NCI-H2081 (cell line): Measurements from ENCODE around the gene BACH1.
A peak's percentile ranks its signal among the peaks of the same experiment; 100 is the strongest.
"Not testable (repeated sequence)": the region's sequence is repeated elsewhere in the genome, so short reads cannot be mapped to it uniquely, and the experiment has no call there.

ENCODE experiments used
- DNase-seq, 2 experiments: peaks; one replicate each; lab custom pipeline; 2025; lab: John Stamatoyannopoulos, UW

Gene BACH1

DNA sequence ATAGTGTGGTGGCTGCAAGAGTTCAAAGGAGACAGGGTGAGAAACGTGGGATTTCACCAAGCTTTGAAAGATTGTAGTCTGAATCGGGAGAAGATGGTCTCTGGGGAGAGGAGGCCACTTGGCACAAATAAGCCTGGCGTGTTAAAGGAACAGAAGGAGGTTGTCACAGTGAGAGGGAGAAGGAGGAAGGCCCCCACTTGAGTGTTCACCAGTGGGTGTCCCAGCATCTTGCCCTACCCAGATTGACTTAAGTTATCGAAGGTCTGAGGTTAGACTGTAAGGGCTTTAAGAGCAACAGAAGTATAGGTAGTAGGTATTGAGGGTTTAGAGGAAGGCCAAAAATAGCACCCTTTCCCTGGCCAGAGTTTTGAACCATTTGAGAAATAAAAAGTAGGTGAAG is 48.0 kb downstream of the BACH1 start:
- DNase-seq, result no peak

DNA sequence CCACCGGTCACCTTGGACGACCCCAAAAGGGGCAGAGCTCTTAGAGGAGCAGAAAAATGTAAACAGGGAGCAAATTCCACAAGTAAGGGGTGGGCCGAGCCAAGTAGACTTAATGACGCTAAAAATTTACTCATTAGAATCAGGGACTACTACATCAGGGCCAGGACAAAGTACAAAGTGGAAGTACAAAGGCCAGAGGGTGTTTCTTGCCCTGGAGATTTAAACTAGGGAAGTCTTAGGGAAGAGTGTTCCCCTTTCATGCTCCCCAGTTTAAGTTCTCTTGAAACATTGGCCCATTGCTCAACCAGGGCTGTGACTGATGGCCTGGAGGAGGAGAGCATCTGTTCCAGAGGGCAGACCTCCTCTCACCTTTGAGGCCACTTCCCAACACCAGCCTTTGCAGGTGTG is 48.6 kb downstream of the BACH1 start:
- DNase-seq, result no peak

DNA sequence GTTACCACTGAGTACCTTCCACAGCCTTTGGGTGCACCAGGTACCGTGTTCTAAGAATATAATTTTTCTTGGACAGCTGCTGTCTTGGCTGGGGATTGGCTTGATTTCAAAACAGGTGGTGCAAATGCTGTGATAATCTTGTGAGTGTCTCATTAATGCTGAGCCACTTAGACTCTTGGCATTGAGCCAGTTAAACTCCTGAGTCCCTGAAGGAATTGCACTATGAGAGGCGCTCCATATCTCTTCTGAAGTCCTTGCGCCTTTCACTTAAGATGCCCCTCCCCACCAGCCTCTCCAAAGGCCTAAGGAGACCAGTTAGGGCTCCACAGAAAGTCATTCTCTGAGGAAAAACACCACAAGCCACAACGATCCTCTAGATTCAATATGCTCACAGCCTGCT is 51.0 kb downstream of the BACH1 start:
- DNase-seq, result no peak

DNA sequence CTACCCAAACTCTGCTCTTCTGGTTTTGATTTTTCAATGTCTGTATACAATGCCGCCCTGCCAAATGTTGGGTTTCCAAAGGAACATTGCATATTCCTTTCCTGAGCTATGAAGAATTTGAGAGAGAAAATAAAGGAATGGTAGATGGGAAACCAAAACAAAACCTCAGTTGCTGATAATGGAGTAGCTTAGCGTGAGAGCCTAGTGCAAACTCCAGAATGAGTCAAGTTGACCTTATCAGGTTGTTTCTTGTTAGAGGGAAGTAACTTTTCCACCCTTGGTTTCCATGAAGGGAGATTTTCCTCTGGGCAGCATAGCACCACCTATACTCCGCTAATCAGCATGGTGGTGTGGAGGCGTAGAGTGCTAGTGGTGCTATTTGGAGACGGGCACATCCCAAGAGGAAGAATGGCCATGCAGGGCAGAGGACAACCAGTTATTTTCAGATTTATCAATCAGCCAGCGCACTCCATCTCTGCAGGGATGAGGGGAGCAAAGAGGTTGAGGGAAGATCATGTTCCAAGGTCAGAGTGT is 51.6 kb downstream of the BACH1 start:
- no peak for DNase-seq

DNA sequence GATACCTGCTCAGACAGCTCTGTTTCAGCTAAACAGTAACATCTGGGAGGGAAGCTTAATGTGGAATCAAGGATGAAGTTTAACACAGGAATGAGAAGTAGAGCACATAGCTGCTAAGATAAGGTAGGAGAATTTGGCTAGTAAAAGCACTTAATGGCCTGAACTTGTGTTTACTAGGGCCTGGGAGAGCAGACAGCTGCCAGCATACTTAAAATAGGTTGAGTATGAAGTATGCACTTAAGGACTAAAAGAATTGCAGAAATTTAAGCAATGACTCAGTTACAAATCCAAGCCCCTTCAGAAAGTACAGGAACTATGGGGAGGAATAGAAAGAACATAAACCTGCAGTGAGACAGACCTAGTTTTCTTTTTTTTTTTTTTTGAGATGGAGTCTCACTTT is 53.0 kb downstream of the BACH1 start:
- DNase-seq, result no peak

DNA sequence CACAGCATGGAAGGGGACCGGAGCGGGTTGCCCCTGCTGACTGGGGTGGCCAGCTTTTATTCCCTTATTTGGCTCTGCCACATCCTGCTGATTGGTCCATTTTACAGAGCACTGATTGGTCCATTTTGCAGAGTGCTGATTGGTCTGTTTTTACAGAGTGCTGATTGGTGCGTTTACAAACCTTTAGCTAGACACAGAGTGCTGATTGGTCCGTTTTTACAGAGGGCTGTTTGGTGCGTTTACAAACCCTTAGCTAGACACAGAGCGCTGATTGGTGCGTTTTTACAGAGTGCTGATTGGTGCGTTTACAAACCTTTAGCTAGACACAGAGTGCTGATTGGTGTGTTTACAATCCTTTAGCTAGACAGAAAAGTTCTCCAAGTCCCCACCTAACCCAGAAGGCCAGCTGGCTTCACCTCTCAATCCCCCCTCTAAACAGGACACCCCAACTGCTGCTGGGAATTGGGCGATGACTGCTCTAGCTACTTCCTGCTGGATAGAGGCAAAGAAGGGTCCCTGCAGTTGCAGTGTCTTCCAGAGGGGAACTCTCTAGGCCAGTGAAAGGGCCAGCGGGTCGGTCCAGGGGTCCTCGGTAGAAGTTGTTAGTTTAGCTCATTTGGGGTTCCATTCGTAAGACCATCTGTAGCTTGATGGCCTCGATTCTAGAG is 56.5 kb downstream of the BACH1 start:
- DNase-seq, result not testable (repeated sequence)

DNA sequence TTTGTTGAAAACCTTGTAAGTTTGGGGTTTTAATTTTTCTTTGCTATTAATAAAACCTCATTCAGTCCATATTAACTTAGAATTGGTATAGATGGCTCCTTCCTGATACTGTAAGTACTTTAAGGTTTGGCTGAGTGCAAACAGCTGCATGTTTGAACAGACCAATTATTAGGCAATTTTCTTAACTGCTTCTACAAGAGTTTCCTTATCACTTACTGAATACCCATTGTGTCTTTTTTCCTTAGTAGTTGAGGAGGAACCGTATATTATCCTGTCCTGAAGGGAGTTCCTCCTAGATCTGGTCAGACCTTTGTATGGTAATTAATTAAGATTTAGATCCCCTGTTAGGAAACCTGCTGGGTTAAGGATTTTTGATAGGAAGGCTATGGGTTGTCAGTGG is 57.6 kb downstream of the BACH1 start:
- not testable (repeated sequence) for DNase-seq

DNA sequence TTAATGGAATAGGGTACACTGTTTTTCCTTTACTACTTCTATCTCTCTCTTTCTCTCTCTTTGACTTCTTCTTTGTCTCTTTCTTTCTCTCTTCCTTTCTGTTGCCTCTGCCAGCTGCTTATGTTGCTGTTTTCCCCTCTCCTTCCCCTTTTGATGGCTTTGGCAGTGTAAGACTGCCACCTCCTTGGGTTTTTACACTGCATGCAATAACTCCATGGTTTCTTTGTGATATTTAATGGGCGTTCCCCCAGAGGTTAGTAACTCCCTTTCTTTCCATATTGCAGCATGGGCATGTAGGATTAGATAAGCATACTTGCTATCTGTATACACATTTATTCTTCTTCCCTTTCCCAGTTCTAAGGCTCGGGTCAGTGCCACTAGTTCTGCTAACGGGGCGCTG is 58.1 kb downstream of the BACH1 start:
- not testable (repeated sequence) for DNase-seq

DNA sequence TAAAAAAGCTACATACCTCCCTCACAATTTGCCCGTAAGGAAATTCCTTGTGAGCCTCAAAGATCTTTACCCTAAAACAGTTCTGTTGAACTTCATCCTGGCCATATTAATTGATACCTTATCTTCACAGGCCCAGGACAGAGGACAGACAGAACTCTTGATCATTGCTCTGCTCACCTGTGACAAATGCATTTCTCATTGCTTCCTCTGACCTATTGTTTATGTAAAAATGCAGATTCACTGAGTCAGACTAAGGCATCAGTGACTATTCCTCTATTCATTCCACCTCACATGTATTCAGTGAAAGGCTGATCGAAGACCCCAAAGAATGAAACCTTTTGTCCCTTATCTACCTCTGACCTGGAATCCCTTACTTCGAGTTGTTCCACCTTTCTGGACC is 61.0 kb downstream of the BACH1 start:
- no peak for DNase-seq

DNA sequence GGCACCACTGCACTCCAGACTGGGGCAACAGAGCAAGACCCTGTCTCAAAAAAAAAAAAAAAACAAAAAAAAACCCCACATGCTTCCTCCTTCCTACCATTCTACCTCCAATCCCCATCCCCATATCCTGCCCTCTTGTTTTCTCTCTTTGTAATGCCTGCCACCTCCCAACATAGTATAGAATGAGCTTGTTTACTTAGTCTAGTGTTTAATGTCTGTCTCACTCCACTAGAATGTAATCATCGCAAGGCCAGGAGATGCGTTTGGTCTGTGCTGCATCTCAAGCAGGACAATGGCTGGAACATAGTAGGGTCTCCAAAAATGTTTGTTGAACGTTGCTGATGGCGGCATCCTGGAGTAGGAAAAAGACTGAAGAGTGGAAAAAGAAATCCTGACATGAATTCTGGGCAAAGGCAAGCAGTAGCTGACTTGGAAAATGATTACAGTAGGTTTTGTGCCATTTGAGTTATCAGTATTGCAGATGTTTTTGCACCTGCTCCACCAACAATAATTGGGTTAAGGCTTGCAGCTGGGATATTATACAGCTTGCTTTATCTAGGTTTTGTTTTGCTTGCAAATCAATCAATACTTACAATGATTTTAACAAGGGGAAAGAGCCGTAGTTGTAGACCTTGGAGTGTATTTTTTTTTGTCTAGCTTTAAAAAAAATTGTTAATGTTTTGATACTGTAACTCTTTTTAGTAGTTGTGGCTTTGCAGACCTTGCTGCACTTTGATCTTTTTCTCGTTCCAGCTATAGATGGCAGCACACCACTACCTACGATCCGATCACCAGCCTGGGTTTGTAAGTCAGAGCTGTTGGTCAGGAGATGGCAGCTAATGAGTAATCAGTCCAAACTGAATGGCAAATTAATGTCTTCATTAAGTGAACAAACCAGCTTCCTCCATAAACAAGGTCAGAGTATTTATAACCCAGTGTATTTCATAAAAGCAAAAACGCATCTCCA is 62.4 kb downstream of the BACH1 start:
- peak in 1 of 2 experiments; percentile 9 for DNase-seq

DNA sequence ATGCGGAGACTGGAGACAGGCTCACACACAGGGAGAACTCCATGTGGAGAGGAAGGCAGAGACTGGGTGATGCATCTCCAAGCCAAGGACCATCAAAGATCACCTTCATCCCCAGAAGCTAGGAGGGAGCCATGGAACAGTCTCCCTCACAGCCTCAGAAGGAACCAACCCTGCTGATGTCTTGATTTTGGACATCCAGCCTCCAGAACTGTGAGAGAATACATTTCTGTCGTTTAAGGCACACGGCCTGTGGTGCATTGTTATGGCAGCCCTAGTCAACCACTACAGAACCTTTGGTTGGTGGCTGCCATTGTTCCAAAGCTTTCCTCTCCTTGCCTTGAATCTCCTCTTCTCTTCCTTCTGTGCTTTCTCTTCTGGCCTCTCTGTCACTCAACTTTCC is 64.0 kb downstream of the BACH1 start:
- DNase-seq, result no peak

DNA sequence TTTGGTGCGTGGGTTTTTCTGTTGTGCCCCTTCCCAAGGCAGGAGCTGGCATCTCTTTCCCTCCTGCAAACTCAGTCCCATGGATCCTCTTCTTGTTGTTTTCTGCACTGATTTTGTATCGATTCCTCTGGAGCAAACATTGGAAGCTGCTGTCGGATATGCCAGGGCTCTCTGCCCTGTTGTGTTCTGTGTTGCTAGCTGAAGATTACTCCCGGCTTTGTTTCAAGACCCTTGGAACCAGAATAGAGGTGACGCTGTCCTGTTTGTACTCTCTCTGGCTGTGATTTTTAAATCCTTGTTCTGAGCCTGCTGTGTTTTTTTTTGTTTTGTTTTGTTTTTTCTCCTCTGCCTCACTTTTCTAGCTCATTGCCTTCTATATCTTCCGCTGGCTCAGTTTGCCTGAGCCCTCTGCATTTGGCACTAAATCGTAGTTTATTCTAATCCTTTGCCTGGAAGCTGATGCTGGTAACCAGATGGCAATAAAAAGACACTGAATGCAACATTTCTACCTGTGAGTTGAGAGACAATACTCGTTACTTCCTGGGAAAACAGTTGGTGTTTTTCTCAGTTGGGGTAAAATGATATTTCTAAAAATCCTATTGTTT is 67.0 kb downstream of the BACH1 start:
- DNase-seq, result no peak

DNA sequence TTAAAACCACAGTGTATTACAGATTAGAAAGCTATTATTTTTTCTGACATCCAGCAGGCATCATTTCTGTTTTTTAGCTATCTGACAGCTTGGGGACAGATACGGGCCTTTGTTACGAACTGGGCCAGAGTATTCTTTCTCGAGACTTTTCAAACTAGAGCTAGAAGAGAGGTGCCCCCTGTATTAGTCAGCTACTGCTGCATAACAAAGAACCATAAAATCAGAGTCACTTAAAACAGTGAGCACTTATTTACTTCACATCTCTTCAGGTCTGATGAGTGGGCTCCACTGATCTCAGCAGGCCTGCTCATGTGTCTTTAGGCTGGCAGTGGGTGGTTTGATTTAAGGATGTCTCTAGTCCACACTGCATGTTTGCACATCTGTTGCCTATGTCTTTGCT is 67.8 kb downstream of the BACH1 start:
- no peak for DNase-seq

DNA sequence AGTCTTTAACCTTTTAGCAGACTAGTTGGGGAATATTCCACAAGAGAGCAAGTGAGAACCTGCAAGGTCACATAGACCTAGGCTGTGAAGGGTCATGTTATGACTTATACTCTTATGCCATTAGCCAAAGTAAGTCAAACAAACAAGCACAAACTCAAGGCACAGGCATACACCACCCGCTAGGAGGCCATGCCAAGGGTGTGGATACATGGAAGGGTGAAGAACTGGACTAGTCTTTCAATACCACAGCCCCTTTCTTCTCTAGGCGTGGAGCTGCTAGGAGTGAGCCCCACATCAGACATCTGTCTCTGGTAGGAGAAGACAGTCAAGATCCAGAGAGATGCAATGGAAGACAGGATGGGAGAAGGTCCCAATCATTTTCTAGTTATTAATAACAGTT is 68.6 kb downstream of the BACH1 start:
- no peak for DNase-seq

DNA sequence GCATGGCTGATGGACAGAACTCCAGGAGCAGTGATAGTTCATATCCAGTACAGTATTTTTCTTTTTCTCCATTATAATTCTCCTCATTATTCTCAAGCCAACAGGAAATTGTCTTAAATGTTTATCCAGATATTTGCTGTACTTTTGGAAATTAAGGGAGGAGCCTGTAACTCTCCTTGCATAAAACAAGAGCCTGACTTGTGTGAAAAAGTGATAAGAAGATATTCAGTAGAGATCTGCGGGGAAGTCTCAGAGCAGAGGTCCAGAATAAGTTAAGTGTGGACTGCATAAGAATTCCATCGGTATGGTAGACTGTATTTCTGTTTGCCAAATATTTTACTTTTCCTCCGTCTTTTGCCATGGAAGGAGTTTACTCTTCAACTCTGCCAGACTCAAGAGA is 70.2 kb downstream of the BACH1 start:
- no peak for DNase-seq

DNA sequence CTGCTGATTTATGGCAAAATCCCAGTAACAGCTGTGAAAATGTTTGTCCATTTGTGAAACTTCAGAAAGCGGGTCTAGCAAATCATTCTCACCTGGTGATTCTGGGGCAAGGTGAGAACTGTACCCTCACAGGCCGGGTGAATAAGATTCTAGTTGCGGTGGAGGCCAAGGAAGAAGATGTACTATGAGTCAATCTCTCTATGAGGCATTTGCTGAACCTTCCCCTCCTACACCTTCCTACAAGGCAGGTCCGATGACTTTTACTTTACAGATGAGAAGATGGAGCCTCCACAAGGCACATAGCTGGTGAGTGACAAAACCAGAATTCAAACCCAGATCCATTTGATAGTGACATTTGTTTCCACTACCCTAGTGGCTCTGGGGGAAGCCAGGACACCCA is 72.7 kb downstream of the BACH1 start:
- DNase-seq, result no peak

DNA sequence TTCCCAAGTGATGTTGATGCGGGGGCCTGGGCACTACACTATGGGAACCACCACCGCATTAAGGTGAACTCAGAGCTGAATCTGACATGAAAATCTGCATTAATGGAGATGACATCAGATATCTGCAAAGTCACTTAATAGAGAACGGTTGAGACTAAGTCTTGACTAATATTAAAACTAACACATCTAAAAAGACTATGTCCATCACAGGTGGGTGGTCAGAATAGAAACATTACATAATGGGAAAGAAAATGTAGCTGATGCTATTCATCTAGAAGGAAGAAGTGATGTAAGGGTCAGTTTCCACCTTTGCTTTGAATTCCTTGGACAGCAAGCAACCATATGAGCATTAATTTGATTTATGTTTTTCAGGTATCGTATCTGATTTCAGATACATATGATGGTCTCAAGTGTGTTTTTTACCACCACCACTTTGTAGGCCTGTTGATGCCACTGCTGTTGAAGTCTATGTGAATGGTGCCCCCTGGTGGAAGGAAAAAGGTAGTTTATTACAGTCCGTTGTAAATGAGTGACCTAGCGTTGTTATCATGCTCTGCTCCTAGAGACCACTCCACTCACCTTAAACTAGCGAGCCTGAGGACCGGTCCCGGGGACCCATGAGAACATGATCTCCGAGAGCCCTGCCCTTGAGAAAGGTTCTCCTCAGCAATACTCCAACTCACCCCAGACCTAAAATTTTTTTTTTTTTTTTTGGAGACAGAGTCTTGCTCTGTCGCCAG is 73.5 kb downstream of the BACH1 start:
- peak; percentile 49 to 59 for DNase-seq

DNA sequence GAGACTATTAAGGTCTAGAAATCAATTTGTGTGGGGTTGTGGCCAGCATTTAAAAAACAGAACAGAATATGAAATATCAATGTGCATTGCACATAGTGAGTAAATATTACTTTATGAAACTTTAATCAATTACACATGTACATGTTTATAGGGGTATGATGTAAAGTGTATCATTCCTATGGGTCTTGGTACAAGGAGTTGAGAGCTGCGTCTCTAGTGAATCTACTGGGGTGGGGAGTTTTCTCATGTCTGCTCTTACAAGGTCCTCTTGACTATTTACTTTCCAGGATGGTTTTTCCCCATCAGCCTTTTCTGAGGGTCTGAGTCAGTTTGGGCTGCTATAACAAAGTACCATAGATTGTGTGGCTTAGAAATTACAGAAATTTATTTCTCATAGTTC is 75.8 kb downstream of the BACH1 start:
- DNase-seq, result no peak

DNA sequence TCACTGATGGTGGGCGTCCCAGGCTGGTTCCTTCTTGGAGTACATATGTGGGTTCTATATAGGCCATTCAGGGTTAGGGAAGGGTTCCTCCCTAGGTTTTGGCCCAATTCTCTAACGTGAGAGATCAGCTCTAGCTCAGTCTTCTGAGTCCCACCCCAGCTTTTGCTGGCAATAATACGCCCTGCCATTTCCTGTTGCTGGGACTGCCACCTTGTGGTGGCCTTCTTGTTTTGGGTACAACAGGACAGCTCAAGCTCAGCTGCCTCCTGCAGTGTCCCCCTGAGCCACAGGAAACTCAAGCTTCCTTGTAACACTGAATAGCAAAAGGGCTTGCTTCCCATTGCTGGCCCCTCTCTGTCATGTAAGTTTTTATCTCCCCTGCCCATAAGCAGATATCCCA is 77.8 kb downstream of the BACH1 start:
- no peak for DNase-seq

DNA sequence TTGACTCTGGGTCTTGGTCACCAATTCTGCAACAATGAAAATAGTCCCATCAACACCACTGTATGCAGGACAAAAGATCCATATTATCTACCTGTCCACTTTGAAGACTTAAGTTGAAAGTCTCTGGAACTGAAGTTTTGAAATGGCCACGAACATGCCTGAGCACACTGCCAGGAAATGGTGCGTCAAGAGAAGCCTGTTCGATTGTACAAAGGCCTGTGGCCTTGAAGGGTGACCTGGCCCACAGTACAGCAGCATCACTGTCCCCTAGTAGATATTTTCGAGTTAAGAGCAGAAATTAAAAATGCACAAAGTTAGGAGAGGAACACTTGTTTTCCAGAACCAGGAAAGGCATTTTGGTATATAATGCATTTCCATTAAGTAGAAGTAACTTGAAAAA is 78.5 kb downstream of the BACH1 start:
- DNase-seq, result no peak

DNA sequence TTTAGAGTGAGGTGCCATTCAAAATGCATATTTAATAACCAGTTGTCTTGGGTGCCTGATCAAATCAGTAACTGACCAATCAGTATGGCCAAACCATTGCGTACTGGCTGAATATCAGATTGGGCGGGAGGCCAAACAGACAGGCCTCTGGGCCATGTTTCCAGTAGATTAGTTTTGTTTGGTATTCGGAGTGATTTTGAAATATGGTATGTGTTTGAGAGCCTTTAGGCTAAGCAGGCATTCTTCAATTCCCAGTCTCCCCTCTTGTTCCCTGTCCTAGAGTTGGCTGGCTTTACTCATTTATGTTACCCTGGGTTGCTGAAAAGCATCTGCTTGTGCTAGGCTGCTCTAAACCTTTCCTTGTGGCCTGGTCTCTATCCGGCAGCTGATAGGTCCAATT is 80.1 kb downstream of the BACH1 start:
- no peak for DNase-seq

DNA sequence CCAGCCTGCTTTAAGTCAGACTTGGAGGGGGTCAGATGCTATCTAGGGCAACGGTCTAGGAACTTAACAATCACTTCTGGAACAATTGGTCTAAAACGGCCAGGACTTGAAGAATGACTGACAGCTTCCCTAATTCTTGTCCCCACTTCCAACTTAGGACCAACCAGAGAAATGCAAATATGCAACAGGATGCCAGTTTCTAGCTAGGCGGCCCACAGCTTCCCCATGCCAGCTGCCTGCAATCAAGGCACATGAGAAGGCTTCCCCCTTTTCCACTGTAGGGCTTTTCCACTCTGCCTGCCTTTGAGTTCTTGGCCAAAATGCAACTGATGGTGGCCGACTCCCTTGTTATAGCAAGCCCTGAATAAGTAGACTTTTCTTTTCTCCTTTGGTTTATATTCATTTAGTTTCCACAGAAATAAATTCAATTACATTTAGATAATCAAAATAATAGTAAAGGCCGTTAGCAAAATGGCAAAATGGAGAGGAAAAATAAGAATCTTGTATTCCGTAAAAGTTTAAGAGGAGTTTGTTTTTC is 80.9 kb downstream of the BACH1 start:
- no peak for DNase-seq
